A673 (cell line): ENCODE measurements around the gene LRP1-AS. TPM values are rescaled to one million over a fixed set of nuclear protein-coding genes. Genes with fewer than 3 reads are reported as not detected.

Experiments
- BruUV-seq: library from RNA; stranded (reverse); fragments of 400-500 nt; replicated peaks from 2 replicates; lab custom pipeline; 2021; lab: Mats Ljungman, UMichigan
- CTCF ChIA-PET: fragments of 300-600 bp; sonication (Branson Sonifier 250); formaldehyde crosslinking; loops from one replicate; lab custom pipeline; 2022; ENCODE audit warnings: antibody characterized with exemption; lab: Charles Lee
- POLR2A ChIA-PET: fragments of 300-600 bp; sonication (Branson Sonifier 250); formaldehyde crosslinking; loops from one replicate; lab custom pipeline; 2022; ENCODE audit warnings: antibody characterized with exemption; ENCODE audit not compliant: low non-redundant PET; lab: Charles Lee
- DNase-seq: peaks from one replicate; pipeline ENCODE4 v3.0.0-alpha.2; 2015; ENCODE audit warnings: low spot score
- H3K27ac ChIP-seq: fragments of 200-600 bp; sonication (generic); 2 replicates; pipeline ENCODE4 v1.5.1; 2016; ENCODE audit warnings: mixed run types, low read depth, mild to moderate bottlenecking, mixed read lengths, antibody characterized with exemption, low read length; ENCODE audit not compliant: poor library complexity, severe bottlenecking
- H3K27me3 ChIP-seq: fragments of 200-600 bp; sonication (generic); replicated peaks from 2 replicates; pipeline ENCODE4 v1.6.1; 2017; ENCODE audit warnings: mixed run types, low read depth, mild to moderate bottlenecking, mixed read lengths, antibody characterized with exemption, low read length; ENCODE audit not compliant: insufficient read depth, poor library complexity
- H3K36me3 ChIP-seq: fragments of 200-600 bp; sonication (generic); 2 replicates; pipeline ENCODE4 v1.6.1; 2016; ENCODE audit warnings: mixed run types, mild to moderate bottlenecking, mixed read lengths, antibody characterized with exemption, low read length; ENCODE audit not compliant: insufficient read depth, poor library complexity, severe bottlenecking
- H3K4me1 ChIP-seq: fragments of 200-600 bp; sonication (generic); 2 replicates; pipeline ENCODE4 v1.6.1; 2017; ENCODE audit warnings: mixed run types, mild to moderate bottlenecking, mixed read lengths, antibody characterized with exemption, low read length; ENCODE audit not compliant: insufficient read depth, poor library complexity, severe bottlenecking
- H3K4me3 ChIP-seq: fragments of 200-600 bp; sonication (generic); 2 replicates; pipeline ENCODE4 v1.5.1; 2016; ENCODE audit warnings: low read depth, mixed run types, mild to moderate bottlenecking, mixed read lengths, low read length; ENCODE audit not compliant: poor library complexity, severe bottlenecking
- H3K9me3 ChIP-seq: fragments of 200-600 bp; sonication (generic); 2 replicates; pipeline ENCODE4 v1.6.1; 2016; ENCODE audit warnings: mixed run types, low read depth, mild to moderate bottlenecking, mixed read lengths, antibody characterized with exemption, low read length; ENCODE audit not compliant: poor library complexity, severe bottlenecking
- CTCF ChIP-seq: fragments of 300-800, 200-600 bp; sonication (generic); conservative IDR thresholded peaks from 2 replicates; pipeline ENCODE4 v1.5.1; 2017; ENCODE audit warnings: low read depth, mild to moderate bottlenecking, antibody characterized with exemption, low read length, moderate library complexity, mixed read lengths
- EZH2 ChIP-seq: fragments of 200-600 bp; sonication (generic); IDR thresholded peaks from 2 replicates; pipeline ENCODE4 v1.6.1; 2017; ENCODE audit warnings: borderline replicate concordance, low read depth, mild to moderate bottlenecking, mixed read lengths, antibody characterized with exemption, low read length; ENCODE audit not compliant: poor library complexity, severe bottlenecking
- intact Hi-C: fragments of 100-400 bp; cut with micrococcal nuclease; formaldehyde crosslinking; loops from one replicate; pipeline ENCODE4 v1.10.0; 2022; ENCODE audit not compliant: unreplicated experiment
- total RNA-seq: library from RNA; stranded (reverse); gene quantifications from 2 replicates; pipeline ENCODE4 v1.2.3, GENCODE V29; 2021

The LRP1-AS gene
- total RNA-seq, 1 experiment from 2014 or later, result not detected

GRCh38 chr12:57145460-57146059, 1.9 kb downstream of the LRP1-AS start:
- no peak for TF ChIP-seq EZH2
- no peak for TF ChIP-seq CTCF
- Histone ChIP-seq H3K4me3 (no peak overlapping the region), H3K9me3 (no peaks in the 10 kb centered on the region), H3K27me3 (no peaks in the 10 kb centered on the region), H3K4me1 (no peaks in the 10 kb centered on the region), H3K27ac (no peak overlapping the region), H3K36me3 (peaks cover 17% of the 10 kb centered on the region)
- intact Hi-C loops, result no loop called here
- CTCF ChIA-PET, result interaction anchor here (1.1 kb wide), 1 partner anchor 21 kb away, joined by 3 read pairs; no protein-coding TSS in a partner anchor
- no peak for DNase-seq
- POLR2A ChIA-PET, result no interaction called here
- BruUV-seq, result no TSS peak

- no peaks in the 10 kb centered on the region for H3K9me3 ChIP-seq
- no peaks in the 10 kb centered on the region for H3K4me1 ChIP-seq
- CTCF ChIA-PET, result no interaction called here
- intact Hi-C loops, result no loop called here
- H3K27ac ChIP-seq, result no peak overlapping the region
- no peaks in the 10 kb centered on the region for H3K27me3 ChIP-seq
- TF ChIP-seq EZH2 (no peak), CTCF (no peak)
- POLR2A ChIA-PET, result no interaction called here
- H3K4me3 ChIP-seq, result no peak overlapping the region
- no peak for DNase-seq
- no TSS peak for BruUV-seq
- H3K36me3 ChIP-seq, result peaks cover 22% of the 10 kb centered on the region
Measured at GRCh38 chr12:57143454-57143853, 4.0 kb downstream of the LRP1-AS start.

- no peak overlapping the region for H3K4me3 ChIP-seq
- no peak for DNase-seq
- H3K36me3 ChIP-seq, result peaks cover 22% of the 10 kb centered on the region
- no peaks in the 10 kb centered on the region for H3K9me3 ChIP-seq
- no peak for TF ChIP-seq EZH2
- no peak for TF ChIP-seq CTCF
- BruUV-seq, result no TSS peak
- H3K27ac ChIP-seq, result no peak overlapping the region
- ChIA-PET POLR2A (no interaction called here), CTCF (no interaction called here)
- intact Hi-C loops, result no loop called here
- no peaks in the 10 kb centered on the region for H3K4me1 ChIP-seq
- H3K27me3 ChIP-seq, result no peaks in the 10 kb centered on the region
Measured at GRCh38 chr12:57142727-57143126, 4.7 kb downstream of the LRP1-AS start.
